Nephron (organoid): ENCODE results near the gene FITM2.

Source experiments
- H3K27ac Mint-ChIP-seq, 3 experiments: 2 replicates each; pipeline ENCODE4 v1.8.0; 2020; ENCODE audit warnings: mixed read lengths in 3 of 3, mild to moderate bottlenecking in 2 of 3, moderate library complexity in 1 of 3
- H3K27me3 Mint-ChIP-seq: 2 replicates; pipeline ENCODE4 v1.8.0; 2021; ENCODE audit warnings: low read depth, mild to moderate bottlenecking, moderate library complexity, mixed read lengths
- H3K36me3 Mint-ChIP-seq: 2 replicates; pipeline ENCODE4 v1.8.0; 2020; ENCODE audit warnings: low read depth, mixed read lengths
- H3K4me1 Mint-ChIP-seq: 2 replicates; pipeline ENCODE4 v1.8.0; 2020; ENCODE audit warnings: mixed read lengths
- H3K4me3 Mint-ChIP-seq, 3 experiments: 2 replicates each; pipeline ENCODE4 v1.8.0; 2020; ENCODE audit warnings: mild to moderate bottlenecking in 3 of 3, mixed read lengths in 3 of 3, moderate library complexity in 2 of 3
- H3K9me3 Mint-ChIP-seq: 2 replicates; pipeline ENCODE4 v1.8.0; 2020; ENCODE audit warnings: mixed read lengths
- TF ChIP-seq, protein P1 (sequence below), 3 experiments: fragments of 200-600 bp; sonication (generic); IDR thresholded peaks; one replicate each; pipeline ENCODE4 v1.5.0; 2021; ENCODE audit warnings: antibody characterized with exemption in 3 of 3; ENCODE audit not compliant: unreplicated experiment in 3 of 3

FITM2 gene

DNA sequence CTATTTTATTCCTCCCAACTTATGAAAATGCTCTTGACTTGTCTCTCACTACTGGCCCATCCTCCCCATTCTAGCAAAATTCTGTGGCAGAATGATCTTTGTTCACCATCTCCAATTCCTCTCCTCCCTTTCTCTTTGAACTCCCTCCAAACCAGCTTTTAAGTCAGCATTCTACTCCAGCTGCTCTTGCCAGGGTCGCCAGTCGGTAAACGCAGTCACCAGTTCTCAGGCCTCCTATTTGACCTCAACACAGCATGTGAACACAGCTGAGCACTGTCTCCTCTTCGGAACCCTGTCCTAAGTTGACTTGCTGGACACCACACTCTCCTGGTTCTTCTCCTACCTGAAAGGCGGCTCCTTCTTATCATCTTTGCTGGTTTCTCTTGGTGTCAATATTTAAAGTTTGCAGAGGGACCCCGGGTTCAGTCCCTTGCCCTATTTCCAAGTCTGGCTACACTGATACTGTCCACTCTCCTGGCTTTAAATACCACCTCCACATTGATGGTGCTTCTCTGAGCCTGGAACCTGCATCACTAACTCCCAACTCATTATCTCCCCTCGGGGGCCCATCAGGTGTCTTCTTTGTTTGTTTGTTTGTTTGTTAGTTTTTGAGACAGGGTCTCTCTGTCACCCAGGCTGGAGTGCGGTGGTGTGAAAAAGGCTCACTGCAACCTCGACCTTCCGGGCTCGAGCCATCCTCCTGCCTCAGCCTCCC is 36.5 kb downstream of the FITM2 start:
- H3K27me3 Mint-ChIP-seq: no peaks in the 10 kb centered on the region

DNA sequence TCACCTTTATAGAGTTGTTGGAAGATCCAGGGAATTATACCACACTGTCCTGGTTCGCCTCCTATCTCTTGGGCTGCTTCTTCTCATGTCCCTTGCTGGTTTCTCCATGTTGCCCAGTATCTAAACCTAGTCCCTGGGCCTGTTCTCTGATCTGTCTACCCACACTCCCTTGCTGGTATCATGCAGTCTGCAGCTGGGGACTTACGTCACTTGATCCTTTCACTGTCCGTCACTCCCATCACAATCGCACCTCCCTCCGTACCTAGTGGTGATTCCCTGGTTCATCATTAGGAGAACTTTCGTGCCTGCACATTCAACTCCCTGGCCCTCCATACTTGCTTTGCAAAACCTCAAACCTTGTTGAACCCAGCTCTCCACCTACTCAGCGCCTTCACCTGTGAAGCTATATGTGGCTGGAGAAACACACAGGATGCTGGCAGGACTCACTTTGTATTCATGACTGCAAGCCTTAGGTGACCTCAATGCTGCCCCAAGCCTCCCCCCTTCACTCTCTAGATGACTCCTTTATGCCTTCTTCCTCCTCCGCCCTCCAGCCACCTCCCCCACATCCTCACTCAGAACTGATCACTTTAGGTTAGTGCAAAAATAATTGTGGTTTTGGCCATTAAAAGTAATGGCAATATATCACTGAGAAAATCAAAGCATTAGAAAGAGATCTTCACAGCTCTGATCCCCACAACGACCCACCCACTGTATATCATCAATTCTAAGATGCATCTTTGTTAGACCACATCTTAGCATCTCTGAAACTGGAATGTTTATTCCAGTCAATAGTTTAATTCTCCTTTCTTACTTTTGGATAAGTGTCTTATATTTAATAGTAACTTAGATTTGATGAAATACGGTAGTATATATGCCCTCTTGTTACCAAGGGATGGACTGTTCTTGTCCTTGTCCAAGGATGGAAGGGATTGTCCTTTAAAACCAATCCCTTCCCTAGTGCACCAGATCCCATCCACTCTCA is 37.5 kb downstream of the FITM2 start:
- TF ChIP-seq, protein P1, sequence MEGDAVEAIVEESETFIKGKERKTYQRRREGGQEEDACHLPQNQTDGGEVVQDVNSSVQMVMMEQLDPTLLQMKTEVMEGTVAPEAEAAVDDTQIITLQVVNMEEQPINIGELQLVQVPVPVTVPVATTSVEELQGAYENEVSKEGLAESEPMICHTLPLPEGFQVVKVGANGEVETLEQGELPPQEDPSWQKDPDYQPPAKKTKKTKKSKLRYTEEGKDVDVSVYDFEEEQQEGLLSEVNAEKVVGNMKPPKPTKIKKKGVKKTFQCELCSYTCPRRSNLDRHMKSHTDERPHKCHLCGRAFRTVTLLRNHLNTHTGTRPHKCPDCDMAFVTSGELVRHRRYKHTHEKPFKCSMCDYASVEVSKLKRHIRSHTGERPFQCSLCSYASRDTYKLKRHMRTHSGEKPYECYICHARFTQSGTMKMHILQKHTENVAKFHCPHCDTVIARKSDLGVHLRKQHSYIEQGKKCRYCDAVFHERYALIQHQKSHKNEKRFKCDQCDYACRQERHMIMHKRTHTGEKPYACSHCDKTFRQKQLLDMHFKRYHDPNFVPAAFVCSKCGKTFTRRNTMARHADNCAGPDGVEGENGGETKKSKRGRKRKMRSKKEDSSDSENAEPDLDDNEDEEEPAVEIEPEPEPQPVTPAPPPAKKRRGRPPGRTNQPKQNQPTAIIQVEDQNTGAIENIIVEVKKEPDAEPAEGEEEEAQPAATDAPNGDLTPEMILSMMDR (IDR thresholded peaks at IDR 0.05; ENCODE audit: unreplicated experiment in 3 of 3): no peak
- Mint-ChIP-seq H3K4me3 (no peak overlapping the region), H3K27me3 (no peaks in the 10 kb centered on the region), H3K27ac (no peak overlapping the region), H3K36me3 (peaks cover under 1% of the 10 kb centered on the region), H3K4me1 (no peaks in the 10 kb centered on the region), H3K9me3 (peaks cover 4% of the 10 kb centered on the region)

More for the DNA sequence above, 36.5 kb downstream of the FITM2 start:
- Mint-ChIP-seq H3K36me3 (no peaks in the 10 kb centered on the region), H3K4me1 (no peaks in the 10 kb centered on the region), H3K4me3 (no peak overlapping the region), H3K27ac (no peak overlapping the region), H3K9me3 (no peaks in the 10 kb centered on the region)
- TF ChIP-seq, protein P1 (IDR thresholded peaks at IDR 0.05; ENCODE audit: unreplicated experiment in 3 of 3): no peak

DNA sequence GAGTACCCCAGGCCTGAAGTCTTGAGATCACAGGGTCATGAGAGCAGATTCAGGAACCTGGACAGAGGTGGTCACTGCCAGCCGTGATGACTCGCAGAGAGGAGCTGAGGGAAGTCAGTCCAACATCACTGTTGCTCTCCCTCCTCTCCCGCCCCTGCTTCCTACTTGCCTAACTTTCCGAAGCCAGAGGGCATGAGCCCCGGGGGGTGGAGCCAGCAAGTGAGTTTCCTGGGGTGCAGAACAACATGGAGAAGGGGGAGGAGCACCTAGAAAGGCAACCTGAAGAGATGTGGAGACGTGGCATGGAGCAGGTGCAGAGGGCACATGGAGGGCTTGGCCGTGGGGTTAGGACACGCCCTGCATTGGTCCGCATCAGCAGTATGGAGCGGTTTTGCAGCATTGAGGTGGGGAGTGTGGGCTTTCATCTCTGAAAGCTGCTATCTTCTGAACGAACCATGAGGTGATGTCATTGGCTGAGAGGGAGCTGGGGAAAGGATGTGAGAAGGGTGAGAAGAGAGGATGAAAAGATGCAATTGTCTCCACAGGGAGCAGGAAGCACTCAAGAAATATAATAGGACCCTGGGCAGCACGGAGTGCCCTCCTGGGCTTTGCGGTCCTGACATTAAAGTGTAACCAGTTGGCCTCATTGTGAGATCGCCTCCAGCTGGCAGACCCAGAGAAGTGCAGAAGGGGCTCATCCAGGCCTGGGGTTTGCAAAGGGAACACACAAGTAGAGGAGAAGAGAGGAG is 38.9 kb downstream of the FITM2 start:
- Mint-ChIP-seq H3K9me3 (peaks cover 7% of the 10 kb centered on the region), H3K27me3 (peaks cover 5% of the 10 kb centered on the region), H3K4me3 (no peak overlapping the region), H3K4me1 (no peaks in the 10 kb centered on the region), H3K36me3 (peaks cover 3% of the 10 kb centered on the region), H3K27ac (no peak overlapping the region)
- TF ChIP-seq, protein P1 (IDR thresholded peaks at IDR 0.05; ENCODE audit: unreplicated experiment in 3 of 3): no peak

DNA sequence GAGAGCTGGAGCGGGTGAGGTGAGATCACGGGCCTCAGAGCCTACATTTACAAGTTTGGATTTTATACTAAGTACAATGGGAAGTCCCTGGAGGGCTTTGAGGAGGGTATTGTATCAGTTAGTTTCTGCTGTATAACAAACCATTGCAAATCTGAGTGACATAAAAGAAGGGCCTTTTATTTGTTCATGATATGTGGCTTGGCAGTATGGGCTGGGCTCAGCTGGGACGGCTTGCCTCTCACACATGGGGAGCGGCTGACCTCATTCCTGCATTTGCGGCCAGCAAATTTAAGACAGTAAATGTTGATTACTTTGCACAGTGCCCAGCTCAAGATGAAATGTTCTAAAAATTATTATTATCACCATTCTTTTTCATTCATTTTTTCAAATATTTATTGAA is 42.2 kb downstream of the FITM2 start:
- Mint-ChIP-seq H3K4me3 (no peak overlapping the region), H3K36me3 (peaks cover 3% of the 10 kb centered on the region), H3K27me3 (peaks cover 5% of the 10 kb centered on the region), H3K27ac (no peak overlapping the region), H3K4me1 (no peaks in the 10 kb centered on the region), H3K9me3 (peaks cover 7% of the 10 kb centered on the region)
- TF ChIP-seq, protein P1 (IDR thresholded peaks at IDR 0.05; ENCODE audit: unreplicated experiment in 3 of 3): no peak

DNA sequence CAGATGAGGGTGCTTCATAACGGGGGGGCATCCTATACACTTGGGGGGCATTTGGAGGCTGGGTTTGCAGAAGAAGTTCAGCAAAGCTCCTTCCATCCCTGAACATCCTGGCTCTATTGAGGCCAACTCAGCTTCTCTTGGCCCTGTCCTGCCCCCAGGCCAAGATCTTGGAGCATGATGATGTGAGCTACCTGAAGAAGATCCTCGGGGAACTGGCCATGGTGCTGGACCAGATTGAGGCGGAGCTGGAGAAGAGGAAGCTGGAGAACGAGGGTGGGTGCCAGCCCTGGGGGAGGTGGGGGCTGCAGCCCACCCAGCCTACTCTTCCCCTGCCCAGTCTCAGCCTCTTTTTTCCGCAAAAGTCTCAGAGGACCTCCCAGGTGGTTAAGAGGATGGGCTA is 46.7 kb downstream of the FITM2 start:
- H3K9me3 Mint-ChIP-seq: peaks cover 5% of the 10 kb centered on the region
- TF ChIP-seq, protein P1 (IDR thresholded peaks at IDR 0.05; ENCODE audit: unreplicated experiment in 3 of 3): no peak
- H3K27me3 Mint-ChIP-seq: peaks cover 12% of the 10 kb centered on the region
- peaks cover 3% of the 10 kb centered on the region for H3K36me3 Mint-ChIP-seq
- H3K27ac Mint-ChIP-seq: no peak overlapping the region
- H3K4me1 Mint-ChIP-seq: no peaks in the 10 kb centered on the region
- no peak overlapping the region for H3K4me3 Mint-ChIP-seq
